RWPE2 (cell line): ENCODE data around the gene ABCA7.

ENCODE experiments used
- ATAC-seq: fragments of 200-7000 bp; cut with Tn5 transposase; 3 replicates; pipeline ENCODE4 v1.9.1; 2021; ENCODE audit warnings: low read depth
- DNase-seq: peaks from one replicate; pipeline ENCODE4 v3.0.0-alpha.2; 2020; ENCODE audit warnings: low spot score
- H3K27ac ChIP-seq: fragments of 450-650 bp; 2 replicates; pipeline ENCODE4 v1.5.1; 2017; ENCODE audit warnings: mild to moderate bottlenecking; ENCODE audit not compliant: poor library complexity, severe bottlenecking
- H3K27me3 ChIP-seq: fragments of 250-450 bp; sonication (Bioruptor Pico); 2 replicates; pipeline ENCODE4 v1.5.1; 2021; ENCODE audit warnings: mild to moderate bottlenecking, moderate library complexity; ENCODE audit not compliant: insufficient read depth, poor library complexity, severe bottlenecking
- H3K36me3 ChIP-seq: fragments of 250-450 bp; sonication (Bioruptor Pico); 2 replicates; pipeline ENCODE4 v1.5.1; 2020; ENCODE audit warnings: low read depth, mild to moderate bottlenecking, moderate library complexity
- H3K4me1 ChIP-seq: fragments of 250-450 bp; sonication (Bioruptor Pico); 2 replicates; pipeline ENCODE4 v1.5.1; 2021; ENCODE audit warnings: mild to moderate bottlenecking, moderate library complexity; ENCODE audit not compliant: insufficient read depth, poor library complexity, severe bottlenecking
- H3K4me3 ChIP-seq: fragments of 250-450 bp; sonication (Bioruptor Pico); 2 replicates; pipeline ENCODE4 v1.5.1; 2021; ENCODE audit warnings: mild to moderate bottlenecking, moderate library complexity; ENCODE audit not compliant: severe bottlenecking
- H3K9me3 ChIP-seq: fragments of 250-450 bp; sonication (Bioruptor Pico); 2 replicates; pipeline ENCODE4 v1.5.1; 2021; ENCODE audit warnings: mild to moderate bottlenecking, moderate library complexity; ENCODE audit not compliant: severe bottlenecking
- TF ChIP-seq, protein P1 (sequence below): fragments of 450-650 bp; IDR thresholded peaks from one replicate; pipeline ENCODE4 v1.5.1; 2017; ENCODE audit warnings: mild to moderate bottlenecking, moderate library complexity; ENCODE audit not compliant: poor library complexity, severe bottlenecking

ABCA7 gene

DNA sequence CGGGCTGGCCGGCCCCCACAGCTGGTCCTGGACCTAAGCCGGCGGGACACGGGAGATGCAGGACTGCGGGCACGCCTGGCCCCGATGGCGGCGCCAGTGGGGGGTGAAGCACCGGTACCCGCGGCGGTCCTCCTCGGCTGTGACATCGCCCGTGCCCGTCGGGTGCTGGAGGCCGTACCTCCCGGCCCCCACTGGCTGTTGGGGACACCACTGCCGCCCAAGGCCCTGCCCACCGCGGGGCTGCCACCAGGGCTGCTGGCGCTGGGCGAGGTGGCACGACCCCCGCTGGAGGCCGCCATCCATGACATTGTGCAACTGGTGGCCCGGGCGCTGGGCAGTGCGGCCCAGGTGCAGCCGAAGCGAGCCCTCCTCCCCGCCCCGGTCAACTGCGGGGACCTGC, 36.6 kb upstream of the ABCA7 start:
- no peaks in the 10 kb centered on the region for H3K4me1 ChIP-seq

DNA sequence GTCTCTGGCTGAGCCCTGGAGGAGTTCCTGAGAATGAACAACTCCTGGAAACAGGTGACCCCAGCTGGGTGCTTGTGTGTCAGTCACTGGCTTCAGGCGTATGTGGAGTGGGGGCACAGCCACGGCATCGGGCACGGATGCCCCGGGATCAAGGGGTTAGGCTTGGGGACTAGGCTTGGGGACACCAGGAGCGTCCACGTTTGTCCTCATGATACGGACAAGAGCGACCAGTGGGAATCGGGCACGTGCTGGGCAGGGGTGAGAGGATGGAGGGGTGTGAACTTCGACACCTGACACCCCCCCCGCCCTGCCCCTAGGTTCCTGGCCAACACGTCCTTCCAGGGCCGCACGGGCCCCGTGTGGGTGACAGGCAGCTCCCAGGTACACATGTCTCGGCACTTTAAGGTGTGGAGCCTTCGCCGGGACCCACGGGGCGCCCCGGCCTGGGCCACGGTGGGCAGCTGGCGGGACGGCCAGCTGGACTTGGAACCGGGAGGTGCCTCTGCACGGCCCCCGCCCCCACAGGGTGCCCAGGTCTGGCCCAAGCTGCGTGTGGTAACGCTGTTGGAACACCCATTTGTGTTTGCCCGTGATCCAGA, 35.6 kb upstream of the ABCA7 start:
- DNase-seq (no peak), ATAC-seq (no peak)
- H3K27ac ChIP-seq: no peak overlapping the region

More for the DNA sequence above, 36.6 kb upstream of the ABCA7 start:
- Histone ChIP-seq H3K4me3 (no peak overlapping the region), H3K36me3 (no peaks in the 10 kb centered on the region), H3K27ac (no peak overlapping the region), H3K9me3 (no peaks in the 10 kb centered on the region), H3K27me3 (peaks cover 27% of the 10 kb centered on the region)
- TF ChIP-seq, protein P1, sequence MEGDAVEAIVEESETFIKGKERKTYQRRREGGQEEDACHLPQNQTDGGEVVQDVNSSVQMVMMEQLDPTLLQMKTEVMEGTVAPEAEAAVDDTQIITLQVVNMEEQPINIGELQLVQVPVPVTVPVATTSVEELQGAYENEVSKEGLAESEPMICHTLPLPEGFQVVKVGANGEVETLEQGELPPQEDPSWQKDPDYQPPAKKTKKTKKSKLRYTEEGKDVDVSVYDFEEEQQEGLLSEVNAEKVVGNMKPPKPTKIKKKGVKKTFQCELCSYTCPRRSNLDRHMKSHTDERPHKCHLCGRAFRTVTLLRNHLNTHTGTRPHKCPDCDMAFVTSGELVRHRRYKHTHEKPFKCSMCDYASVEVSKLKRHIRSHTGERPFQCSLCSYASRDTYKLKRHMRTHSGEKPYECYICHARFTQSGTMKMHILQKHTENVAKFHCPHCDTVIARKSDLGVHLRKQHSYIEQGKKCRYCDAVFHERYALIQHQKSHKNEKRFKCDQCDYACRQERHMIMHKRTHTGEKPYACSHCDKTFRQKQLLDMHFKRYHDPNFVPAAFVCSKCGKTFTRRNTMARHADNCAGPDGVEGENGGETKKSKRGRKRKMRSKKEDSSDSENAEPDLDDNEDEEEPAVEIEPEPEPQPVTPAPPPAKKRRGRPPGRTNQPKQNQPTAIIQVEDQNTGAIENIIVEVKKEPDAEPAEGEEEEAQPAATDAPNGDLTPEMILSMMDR: no peak
- DNase-seq (no peak), ATAC-seq (no peak)

DNA sequence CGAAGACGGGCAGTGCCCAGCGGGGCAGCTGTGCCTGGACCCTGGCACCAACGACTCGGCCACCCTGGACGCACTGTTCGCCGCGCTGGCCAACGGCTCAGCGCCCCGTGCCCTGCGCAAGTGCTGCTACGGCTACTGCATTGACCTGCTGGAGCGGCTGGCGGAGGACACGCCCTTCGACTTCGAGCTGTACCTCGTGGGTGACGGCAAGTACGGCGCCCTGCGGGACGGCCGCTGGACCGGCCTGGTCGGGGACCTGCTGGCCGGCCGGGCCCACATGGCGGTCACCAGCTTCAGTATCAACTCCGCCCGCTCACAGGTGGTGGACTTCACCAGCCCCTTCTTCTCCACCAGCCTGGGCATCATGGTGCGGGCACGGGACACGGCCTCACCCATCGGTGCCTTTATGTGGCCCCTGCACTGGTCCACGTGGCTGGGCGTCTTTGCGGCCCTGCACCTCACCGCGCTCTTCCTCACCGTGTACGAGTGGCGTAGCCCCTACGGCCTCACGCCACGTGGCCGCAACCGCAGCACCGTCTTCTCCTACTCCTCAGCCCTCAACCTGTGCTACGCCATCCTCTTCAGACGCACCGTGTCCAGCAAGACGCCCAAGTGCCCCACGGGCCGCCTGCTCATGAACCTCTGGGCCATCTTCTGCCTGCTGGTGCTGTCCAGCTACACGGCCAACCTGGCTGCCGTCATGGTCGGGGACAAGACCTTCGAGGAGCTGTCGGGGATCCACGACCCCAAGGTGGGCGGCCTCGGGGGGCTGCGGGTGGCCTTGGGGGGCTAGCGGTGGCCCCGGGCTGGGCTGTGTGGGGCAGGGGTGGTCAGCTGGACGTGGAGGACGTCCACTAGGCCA, 34.9 kb upstream of the ABCA7 start:
- Histone ChIP-seq H3K27me3 (peaks cover 12% of the 10 kb centered on the region), H3K4me3 (no peak overlapping the region), H3K36me3 (peaks cover 1% of the 10 kb centered on the region; the same call in 1 of the 2 replicates), H3K9me3 (no peaks in the 10 kb centered on the region), H3K27ac (no peak overlapping the region), H3K4me1 (no peaks in the 10 kb centered on the region)
- TF ChIP-seq, protein P1: no peak
- DNase-seq (no peak), ATAC-seq (no peak)

More for the DNA sequence above, 35.6 kb upstream of the ABCA7 start:
- TF ChIP-seq, protein P1: no peak
- no peaks in the 10 kb centered on the region for H3K36me3 ChIP-seq
- no peaks in the 10 kb centered on the region for H3K4me1 ChIP-seq
- no peak overlapping the region for H3K4me3 ChIP-seq
- H3K27me3 ChIP-seq: peaks cover 19% of the 10 kb centered on the region
- H3K9me3 ChIP-seq: no peaks in the 10 kb centered on the region

DNA sequence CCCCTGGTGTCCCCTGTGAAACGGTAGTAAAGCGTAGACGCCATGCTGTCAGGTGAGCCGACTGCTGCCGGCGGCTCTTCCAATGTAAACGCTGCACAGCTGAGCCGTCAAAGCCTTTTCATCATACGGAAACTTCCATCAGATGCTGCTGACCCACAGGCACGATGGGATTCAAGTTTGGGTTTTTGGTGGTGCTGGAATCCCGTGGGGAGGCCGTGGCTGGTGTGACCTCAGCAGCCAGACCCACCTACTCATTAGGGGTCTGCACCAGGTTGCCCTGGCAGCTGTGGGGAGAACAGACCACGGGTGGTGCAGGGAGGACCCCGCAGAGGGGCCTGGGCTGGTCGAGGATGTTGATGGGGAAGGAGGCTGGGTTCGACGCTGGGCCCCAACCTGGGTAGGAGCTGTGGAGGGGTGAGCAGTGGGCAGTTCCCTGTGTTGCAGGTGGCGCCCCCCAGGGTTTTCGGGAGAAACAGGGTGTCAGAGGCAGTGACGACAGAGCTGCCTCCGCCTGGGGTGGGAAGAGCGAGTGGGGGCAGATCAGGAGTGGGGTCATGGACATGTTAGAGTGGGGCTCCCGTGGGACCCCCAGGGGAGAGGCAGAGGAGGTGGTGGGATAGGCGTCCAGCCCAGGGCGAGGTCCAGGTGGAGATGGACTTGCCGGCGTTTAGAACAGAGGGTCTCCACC, 33.1 kb upstream of the ABCA7 start:
- no peak overlapping the region for H3K27ac ChIP-seq
- H3K4me1 ChIP-seq: no peaks in the 10 kb centered on the region
- H3K27me3 ChIP-seq: no peaks in the 10 kb centered on the region
- DNase-seq (no peak), ATAC-seq (no peak)
- H3K9me3 ChIP-seq: no peaks in the 10 kb centered on the region
- peaks cover 7% of the 10 kb centered on the region; the same call in 1 of the 2 replicates for H3K36me3 ChIP-seq
- TF ChIP-seq, protein P1: no peak
- no peak overlapping the region for H3K4me3 ChIP-seq
